WTC11 (cell line): ENCODE measurements around the gene POLD4. TPM values are rescaled to one million over a fixed set of nuclear protein-coding genes. Genes with fewer than 3 reads are reported as not detected.

Experiments used
- ATAC-seq: fragments of 200-7000 bp; cut with Tn5 transposase; 2 replicates; pipeline ENCODE4 v1.10.0; 2021; ENCODE audit warnings: mild to moderate bottlenecking, moderate library complexity
- CTCF ChIA-PET: fragments of 300-600 bp; sonication (Branson Sonifier 250); formaldehyde crosslinking; loops from one replicate; lab custom pipeline; 2021; ENCODE audit warnings: antibody characterized with exemption; lab: Charles Lee
- POLR2A ChIA-PET: fragments of 350-600 bp; sonication (Branson Sonifier 250); formaldehyde crosslinking; loops from one replicate; lab custom pipeline; 2021; ENCODE audit warnings: antibody characterized with exemption; lab: Charles Lee
- DNase-seq: peaks from one replicate; pipeline ENCODE4 v3.0.0; 2021; ENCODE audit warnings: low spot score
- H3K27ac Mint-ChIP-seq: 2 replicates; pipeline ENCODE4 v1.8.0; 2021; ENCODE audit warnings: mixed read lengths
- H3K27me3 Mint-ChIP-seq: 2 replicates; pipeline ENCODE4 v1.8.0; 2021; ENCODE audit warnings: low read depth, mild to moderate bottlenecking, moderate library complexity, mixed read lengths
- H3K36me3 Mint-ChIP-seq: 2 replicates; pipeline ENCODE4 v1.8.0; 2021; ENCODE audit warnings: mixed read lengths
- H3K4me1 Mint-ChIP-seq: 2 replicates; pipeline ENCODE4 v1.8.0; 2022; ENCODE audit warnings: mixed read lengths
- H3K4me3 Mint-ChIP-seq: 2 replicates; pipeline ENCODE4 v1.8.0; 2021; ENCODE audit warnings: mild to moderate bottlenecking, moderate library complexity, mixed read lengths
- H3K9me3 Mint-ChIP-seq: 2 replicates; pipeline ENCODE4 v1.8.0; 2021; ENCODE audit warnings: mixed read lengths
- ATF2 ChIP-seq: sonication (generic); formaldehyde crosslinking; IDR thresholded peaks from 2 replicates; pipeline ENCODE4 v1.8.1; 2022; ENCODE audit warnings: low read depth, missing genetic modification reagents, borderline replicate concordance
- ATF6 ChIP-seq: sonication (generic); formaldehyde crosslinking; IDR thresholded peaks from 2 replicates; pipeline ENCODE4 v1.8.1; 2023; ENCODE audit warnings: mild to moderate bottlenecking, missing genetic modification reagents
- CREM ChIP-seq: sonication (generic); formaldehyde crosslinking; IDR thresholded peaks from 2 replicates; pipeline ENCODE4 v1.8.1; 2022; ENCODE audit warnings: mild to moderate bottlenecking, missing genetic modification reagents, moderate library complexity
- ELF4 ChIP-seq: sonication (generic); formaldehyde crosslinking; IDR thresholded peaks from 2 replicates; pipeline ENCODE4 v1.8.1; 2022; ENCODE audit warnings: low read depth, mild to moderate bottlenecking, moderate library complexity, missing genetic modification reagents
- EMX1 ChIP-seq: fragments of 250-450 bp; sonication (Bioruptor Pico); IDR thresholded peaks from 2 replicates; pipeline ENCODE4 v1.8.0; 2021; ENCODE audit warnings: mild to moderate bottlenecking
- FOXJ3 ChIP-seq: sonication (generic); formaldehyde crosslinking; IDR thresholded peaks from 2 replicates; pipeline ENCODE4 v1.9.0; 2021; ENCODE audit warnings: missing genetic modification reagents, mild to moderate bottlenecking, borderline replicate concordance
- FOXP4 ChIP-seq: sonication (generic); formaldehyde crosslinking; IDR thresholded peaks from 2 replicates; pipeline ENCODE4 v1.8.0; 2022; ENCODE audit warnings: mild to moderate bottlenecking, missing genetic modification reagents
- GTF2I ChIP-seq: fragments of 250-450 bp; sonication (Bioruptor Pico); conservative IDR thresholded peaks from 2 replicates; pipeline ENCODE4 v1.4.0; 2021; ENCODE audit warnings: mild to moderate bottlenecking
- HMGXB4 ChIP-seq: sonication (generic); formaldehyde crosslinking; IDR thresholded peaks from 2 replicates; pipeline ENCODE4 v1.8.1; 2023; ENCODE audit warnings: mild to moderate bottlenecking, moderate library complexity, missing genetic modification reagents
- MLX ChIP-seq: sonication (generic); formaldehyde crosslinking; IDR thresholded peaks from 2 replicates; pipeline ENCODE4 v1.8.1; 2023; ENCODE audit warnings: mild to moderate bottlenecking, missing genetic modification reagents, moderate library complexity
- NFATC4 ChIP-seq: fragments of 250-450 bp; sonication (Bioruptor Pico); IDR thresholded peaks from 2 replicates; pipeline ENCODE4 v1.9.0; 2021; ENCODE audit warnings: mild to moderate bottlenecking
- NFE2L1 ChIP-seq: sonication (generic); formaldehyde crosslinking; IDR thresholded peaks from 2 replicates; pipeline ENCODE4 v1.8.1; 2023; ENCODE audit warnings: missing genetic modification reagents
- SMAD4 ChIP-seq: sonication (generic); formaldehyde crosslinking; IDR thresholded peaks from 2 replicates; pipeline ENCODE4 v1.8.0; 2022; ENCODE audit warnings: mild to moderate bottlenecking, missing genetic modification reagents
- ZNF423 ChIP-seq: fragments of 250-450 bp; sonication (Bioruptor Pico); IDR thresholded peaks from 2 replicates; pipeline ENCODE4 v2.1.2; 2022; ENCODE audit warnings: mild to moderate bottlenecking, moderate library complexity
- total RNA-seq: library from RNA; stranded (reverse); gene quantifications from 3 replicates; pipeline ENCODE4 v1.2.3, GENCODE V29; 2021
- TF ChIP-seq, protein P1 (sequence below): sonication (generic); formaldehyde crosslinking; IDR thresholded peaks from 2 replicates; pipeline ENCODE4 v1.8.0; 2022; ENCODE audit warnings: mild to moderate bottlenecking, missing genetic modification reagents
- TF ChIP-seq, protein P2 (sequence below): fragments of 250-450 bp; sonication (Bioruptor Pico); IDR thresholded peaks from 2 replicates; pipeline ENCODE4 v1.9.0; 2021; ENCODE audit warnings: moderate library complexity, mild to moderate bottlenecking, inconsistent platforms, borderline replicate concordance
- TF ChIP-seq, protein P3 (sequence below): sonication (generic); formaldehyde crosslinking; IDR thresholded peaks from 2 replicates; pipeline ENCODE4 v1.8.1; 2023; ENCODE audit warnings: mild to moderate bottlenecking, missing genetic modification reagents, moderate library complexity

The POLD4 gene
- total RNA-seq, 1 experiment from 2014 or later, result 30.3 TPM

DNA sequence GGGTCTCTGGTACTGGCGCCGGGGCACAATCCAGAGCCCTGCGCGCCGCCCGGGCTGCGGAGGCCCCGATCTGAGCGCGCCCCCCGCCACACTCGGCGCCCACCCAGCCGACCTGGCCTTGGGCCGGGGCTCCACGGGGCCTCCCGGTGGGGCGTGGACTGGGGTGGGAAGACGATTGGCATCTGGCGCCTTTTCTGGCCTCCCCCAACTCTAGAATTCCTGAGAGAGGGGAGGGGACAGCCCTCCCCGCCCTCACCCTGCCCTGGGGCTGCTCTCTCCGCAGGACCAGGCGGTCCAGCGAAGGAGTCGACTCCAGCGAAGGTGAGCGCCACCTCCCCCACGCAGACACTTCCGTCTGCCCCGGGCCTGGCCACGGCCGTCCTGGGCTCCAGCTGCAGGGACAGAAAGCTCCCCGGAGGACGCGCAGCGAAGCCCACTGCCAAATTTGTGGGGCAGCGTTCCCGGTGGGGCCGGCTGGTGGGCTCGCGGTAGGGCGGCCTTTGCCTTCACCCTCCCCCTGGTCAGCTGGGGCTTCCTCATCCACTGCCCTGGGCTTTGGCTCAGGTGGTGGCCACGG lies 49.4 kb downstream of the POLD4 start (continued):
- TF ChIP-seq NFATC4 (CRISPR knock-in tag) (no peak), FOXJ3 (CRISPR knock-in tag) (no peak)
- TF ChIP-seq, all 79 proteins: peak for 7

GRCh38 chr11:67303132-67303834 lies 50.1 kb downstream of the POLD4 start, which contains the start of gene SSH3:
Gene SSH3, plus strand, starts transcription at chr11:67303530. Its CDS starts 96 bp downstream, at chr11:67303626.
- TF ChIP-seq NFE2L1 (CRISPR knock-in tag), result 0 out of 2 replicates have a peak, but pooled peaks have one; percentile 36
- no peak for TF ChIP-seq GTF2I (CRISPR knock-in tag)
- no peak for TF ChIP-seq SMAD4
- peak; percentile 30; the same call in 1 of the 2 replicates for TF ChIP-seq HMGXB4
- 0 out of 2 replicates have a peak, but pooled peaks have one; percentile 15 for TF ChIP-seq CREM
- TF ChIP-seq ATF2 (CRISPR knock-in tag), result 0 out of 2 replicates have a peak, but pooled peaks have one; percentile 52
- Mint-ChIP-seq H3K27me3 (peaks cover 4% of the 10 kb centered on the region; the same call in 1 of the 2 replicates), H3K4me3 (peak within 1 kb of the TSS; percentile 74), H3K4me1 (peaks cover 11% of the 10 kb centered on the region), H3K27ac (peak within 1 kb of the TSS; percentile 57), H3K36me3 (peaks cover 7% of the 10 kb centered on the region), H3K9me3 (no peaks in the 10 kb centered on the region)
- POLR2A ChIA-PET, result interaction anchor here (0.6 to 1.6 kb wide), 11 partner anchors 10 to 757 kb away, joined by 3 to 24 read pairs (median 3); partner anchors contain the start of genes ANKRD13D and ZDHHC24
- ATAC-seq (peak; percentile 82), DNase-seq (peak; percentile 78)
- CTCF ChIA-PET, result interaction anchor here (0.6 to 5.3 kb wide), 27 partner anchors 8 to 326 kb away, joined by 3 to 103 read pairs (median 6); partner anchors contain the start of genes ANKRD13D, GRK2, KDM2A and NUDT8

DNA sequence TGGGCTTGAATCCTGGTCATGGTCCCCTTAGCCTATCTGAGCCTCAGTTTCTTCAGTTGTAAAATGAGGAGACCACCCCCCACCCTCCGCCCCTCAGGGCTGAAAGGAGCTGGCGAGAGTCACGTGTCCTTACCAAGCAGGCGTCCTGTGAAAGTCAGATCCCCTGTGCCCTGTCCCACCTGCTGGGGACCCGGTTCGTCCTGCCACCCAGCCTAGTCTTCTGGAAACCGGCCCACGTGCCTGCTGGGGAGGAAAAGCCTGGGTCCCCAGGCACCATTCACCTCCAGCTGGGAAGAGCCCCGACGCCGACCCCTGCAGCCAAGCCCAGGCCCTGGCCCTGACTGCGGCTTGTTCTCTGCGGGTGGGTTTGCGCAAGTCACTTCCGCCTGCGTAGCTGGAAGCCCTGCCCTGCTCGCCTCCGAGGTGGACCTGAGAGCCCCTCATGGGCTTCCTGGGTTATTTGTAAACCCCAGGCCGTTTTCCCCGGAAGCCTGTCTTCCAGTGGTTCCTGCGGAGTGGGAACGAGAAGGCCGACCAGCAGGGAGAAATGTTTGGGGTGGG lies 50.7 kb downstream of the POLD4 start:
- ChIA-PET POLR2A (interaction anchor here (0.6 to 1.6 kb wide), 10 partner anchors 9 to 757 kb away, joined by 3 to 24 read pairs (median 3); partner anchors contain the start of genes ANKRD13D and ZDHHC24), CTCF (interaction anchor here (0.6 to 5.3 kb wide), 27 partner anchors 9 to 327 kb away, joined by 3 to 103 read pairs (median 6); partner anchors contain the start of genes ANKRD13D, GRK2, KDM2A and NUDT8)
- ATAC-seq (peak; percentile 56), DNase-seq (peak; percentile 67)
- Mint-ChIP-seq H3K9me3 (no peaks in the 10 kb centered on the region), H3K4me1 (peaks cover 11% of the 10 kb centered on the region), H3K36me3 (peaks cover 12% of the 10 kb centered on the region), H3K27ac (peak overlapping the region; percentile 57; the same call in 1 of the 2 replicates), H3K27me3 (peaks cover 4% of the 10 kb centered on the region; the same call in 1 of the 2 replicates), H3K4me3 (peak overlapping the region; percentile 74)
- TF ChIP-seq, protein P1, sequence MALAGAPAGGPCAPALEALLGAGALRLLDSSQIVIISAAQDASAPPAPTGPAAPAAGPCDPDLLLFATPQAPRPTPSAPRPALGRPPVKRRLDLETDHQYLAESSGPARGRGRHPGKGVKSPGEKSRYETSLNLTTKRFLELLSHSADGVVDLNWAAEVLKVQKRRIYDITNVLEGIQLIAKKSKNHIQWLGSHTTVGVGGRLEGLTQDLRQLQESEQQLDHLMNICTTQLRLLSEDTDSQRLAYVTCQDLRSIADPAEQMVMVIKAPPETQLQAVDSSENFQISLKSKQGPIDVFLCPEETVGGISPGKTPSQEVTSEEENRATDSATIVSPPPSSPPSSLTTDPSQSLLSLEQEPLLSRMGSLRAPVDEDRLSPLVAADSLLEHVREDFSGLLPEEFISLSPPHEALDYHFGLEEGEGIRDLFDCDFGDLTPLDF (CRISPR knock-in tag), result peak; percentile 80; the same call in 1 of the 2 replicates
- TF ChIP-seq NFATC4 (CRISPR knock-in tag), result no peak
- TF ChIP-seq MLX (CRISPR knock-in tag), result no peak
- TF ChIP-seq ELF4 (CRISPR knock-in tag), result no peak
- TF ChIP-seq ATF6 (CRISPR knock-in tag), result no peak
- peak; percentile 60 for TF ChIP-seq ZNF423
- TF ChIP-seq EMX1 (CRISPR knock-in tag), result 0 out of 2 replicates have a peak, but pooled peaks have one; percentile 44
- TF ChIP-seq, protein P2, sequence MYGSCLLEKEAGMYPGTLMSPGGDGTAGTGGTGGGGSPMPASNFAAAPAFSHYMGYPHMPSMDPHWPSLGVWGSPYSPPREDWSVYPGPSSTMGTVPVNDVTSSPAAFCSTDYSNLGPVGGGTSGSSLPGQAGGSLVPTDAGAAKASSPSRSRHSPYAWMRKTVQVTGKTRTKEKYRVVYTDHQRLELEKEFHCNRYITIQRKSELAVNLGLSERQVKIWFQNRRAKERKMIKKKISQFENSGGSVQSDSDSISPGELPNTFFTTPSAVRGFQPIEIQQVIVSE (CRISPR knock-in tag), result no peak
- no peak for TF ChIP-seq FOXP4 (CRISPR knock-in tag)
- TF ChIP-seq, protein P3, sequence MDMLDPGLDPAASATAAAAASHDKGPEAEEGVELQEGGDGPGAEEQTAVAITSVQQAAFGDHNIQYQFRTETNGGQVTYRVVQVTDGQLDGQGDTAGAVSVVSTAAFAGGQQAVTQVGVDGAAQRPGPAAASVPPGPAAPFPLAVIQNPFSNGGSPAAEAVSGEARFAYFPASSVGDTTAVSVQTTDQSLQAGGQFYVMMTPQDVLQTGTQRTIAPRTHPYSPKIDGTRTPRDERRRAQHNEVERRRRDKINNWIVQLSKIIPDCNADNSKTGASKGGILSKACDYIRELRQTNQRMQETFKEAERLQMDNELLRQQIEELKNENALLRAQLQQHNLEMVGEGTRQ (CRISPR knock-in tag), result peak; percentile 90
